GM12878 (cell line): ENCODE measurements around the gene CTBP1. TPM values are rescaled to one million over a fixed set of nuclear protein-coding genes. Genes with fewer than 3 reads are reported as not detected.

ENCODE experiments used
- ATAC-seq: fragments of 200-7000 bp; cut with Tn5 transposase; 3 replicates; pipeline ENCODE4 v1.9.1; 2020; ENCODE audit warnings: mild to moderate bottlenecking, moderate library complexity
- BruUV-seq: library from RNA; stranded (reverse); fragments of 400-500 nt; replicated peaks from 2 replicates; lab custom pipeline; 2021; lab: Mats Ljungman, UMichigan
- CTCF ChIA-PET: fragments of 300-600 bp; sonication (Branson Sonifier 250); formaldehyde crosslinking; extraction: SDS; loops from one replicate; lab custom pipeline; 2021; ENCODE audit warnings: inconsistent platforms; lab: Yijun Ruan, JAX
- POLR2A ChIA-PET: fragments of 350-600 bp; formaldehyde crosslinking; extraction: SDS; loops from one replicate; lab custom pipeline; 2021; ENCODE audit warnings: inconsistent platforms; lab: Charles Lee
- RAD21 ChIA-PET: fragments of 300-600 bp; sonication (Branson Sonifier 250); formaldehyde crosslinking; loops from one replicate; lab custom pipeline; 2023; ENCODE audit warnings: antibody characterized with exemption; ENCODE audit not compliant: unreplicated experiment; lab: Charles Lee
- SMC1A ChIA-PET: fragments of 300-600 bp; sonication (Branson Sonifier 250); formaldehyde crosslinking; loops from one replicate; lab custom pipeline; 2023; ENCODE audit not compliant: unreplicated experiment, uncharacterized antibody; lab: Charles Lee
- DNase-seq: peaks from one replicate; pipeline ENCODE4 v3.0.0-alpha.2; 2011; ENCODE audit warnings: low read depth, low spot score
- FAIRE-seq: peaks from 3 replicates; lab custom pipeline; 2011; peaks lifted over from hg19 to GRCh38; lab: Jason Lieb, UNC
- H2AFZ ChIP-seq: 2 replicates; pipeline ENCODE4 v1.6.0; 2011; ENCODE audit warnings: low read depth, low read length, control low read depth; ENCODE audit not compliant: control insufficient read depth
- H3K27ac ChIP-seq: 2 replicates; pipeline ENCODE4 v1.5.1; 2011; ENCODE audit warnings: control low read depth; ENCODE audit not compliant: control insufficient read depth, insufficient read depth
- H3K27me3 ChIP-seq, 2 experiments: replicated peaks in 1 of 2; 2 replicates each; pipeline versions ENCODE4 v1.6.0 to v1.6.1; 2011; ENCODE audit warnings: low read length in 1 of 2; ENCODE audit not compliant: control insufficient read depth in 2 of 2, insufficient read depth in 2 of 2
- H3K36me3 ChIP-seq, 2 experiments: 2 replicates each; pipeline ENCODE4 v1.5.1; 2011; ENCODE audit warnings: low read length in 1 of 2; ENCODE audit not compliant: control insufficient read depth in 2 of 2, insufficient read depth in 2 of 2
- H3K4me1 ChIP-seq: 2 replicates; pipeline ENCODE4 v1.6.1; 2011; ENCODE audit warnings: mild to moderate bottlenecking, low read length, moderate library complexity, mixed read lengths; ENCODE audit not compliant: control insufficient read depth, insufficient read depth
- H3K4me2 ChIP-seq: 2 replicates; pipeline ENCODE4 v1.6.0; 2011; ENCODE audit warnings: control low read depth; ENCODE audit not compliant: control insufficient read depth, insufficient read depth
- H3K4me3 ChIP-seq: fragments of 200-600 bp; sonication (generic); 2 replicates; pipeline ENCODE4 v1.5.1; 2016
- H3K79me2 ChIP-seq: 2 replicates; pipeline ENCODE4 v1.6.0; 2011; ENCODE audit warnings: low read length; ENCODE audit not compliant: control insufficient read depth, insufficient read depth
- H3K9ac ChIP-seq: 2 replicates; pipeline ENCODE4 v1.8.0; 2011; ENCODE audit warnings: low read length, control low read depth, mixed read lengths; ENCODE audit not compliant: control insufficient read depth, insufficient read depth
- H3K9me3 ChIP-seq: replicated peaks from 3 replicates; pipeline ENCODE4 v1.5.1; 2011; ENCODE audit warnings: mild to moderate bottlenecking, low read length; ENCODE audit not compliant: control insufficient read depth, insufficient read depth
- H4K20me1 ChIP-seq: 2 replicates; pipeline ENCODE4 v1.6.0; 2011; ENCODE audit not compliant: control insufficient read depth, insufficient read depth
- GABPA ChIP-seq: IDR thresholded peaks from 2 replicates; pipeline ENCODE4 v1.6.1; 2014; ENCODE audit warnings: antibody characterized with exemption, low read depth, mild to moderate bottlenecking, inconsistent platforms
- NRF1 ChIP-seq: conservative IDR thresholded peaks from 2 replicates; pipeline ENCODE4 v1.6.1; 2011; ENCODE audit warnings: mild to moderate bottlenecking, low read depth, low read length, improper control_type of control experiment
- ZBTB33 ChIP-seq: fragments of 450-650 bp; IDR thresholded peaks from 2 replicates; pipeline ENCODE4 v1.6.1; 2017; ENCODE audit warnings: mild to moderate bottlenecking
- WGBS: methylation state at CpG from one replicate; pipeline ENCODE4 v1.1.6; 2016; ENCODE audit warnings: low lambda C conversion rate; ENCODE audit not compliant: insufficient replicate concordance, insufficient coverage; ENCODE audit errors: missing lambda C conversion rate; 5-methylcytosine and 5-hydroxymethylcytosine counted together
- in situ Hi-C: fragments of 300-500 bp; cut with MboI; formaldehyde crosslinking; loops from 9 replicates; pipeline ENCODE4 v1.14.3; 2018; ENCODE audit warnings: mixed read lengths
- intact Hi-C: fragments of 100-400 bp; cut with micrococcal nuclease; formaldehyde crosslinking; loops from one replicate; pipeline ENCODE4 v1.14.2; 2022; ENCODE audit not compliant: unreplicated experiment
- polyA plus RNA-seq, 11 experiments: library from polyadenylated mRNA; depleted of rRNA in 4 of 11; unstranded in 6 of 11; stranded (reverse) in 5 of 11; fragments of >200 nt; fragmentation: Nextera tagmentation in 4 of 11; fragmentation: Illumina TruSeq in 1 of 11; extraction: Ambion mirVana in 4 of 11; extraction: Trizol in 1 of 11; gene quantifications; 1 replicate in 1 of 11; 2 replicates in 10 of 11; pipeline versions ENCODE4 v1.2.1 to v1.2.3, GENCODE V29; 2011 to 2016; ENCODE audit warnings: inconsistent platforms in 2 of 11, missing spikeins in 2 of 11, low read depth in 1 of 11
- total RNA-seq, 4 experiments: library from RNA; depleted of rRNA in 3 of 4; stranded (reverse); fragments of >200 nt in 3 of 4; fragmentation: Illumina TruSeq in 1 of 4; extraction: Trizol in 1 of 4; gene quantifications; 2 replicates each; pipeline versions ENCODE4 v1.2.1 to v1.2.3, GENCODE V29; 2013 to 2021

The CTBP1 gene
- total and polyA plus RNA-seq, 10 of the 15 experiments (the other 5 are each of a cell fraction or from before 2014, with no cell fraction given), result 7.4 to 182 (median 63.1) TPM

- peak; percentile 84 for TF ChIP-seq NRF1
Measured at GRCh38 chr4:1248245-1249147, at the start of gene CTBP1 (continued).

GRCh38 chr4:1298461-1298860, 49.5 kb upstream of the CTBP1 start:
- intact Hi-C loops (no loop called here), in situ Hi-C loops (no loop called here)
- SMC1A ChIA-PET, result interaction anchor here (1.0 kb wide), 1 partner anchor 11 kb away, joined by 3 read pairs; no protein-coding TSS in a partner anchor
- TF ChIP-seq ZBTB33 (no peak), GABPA (no peak)
- POLR2A ChIA-PET, result no interaction called here
- no peak overlapping the region for H3K9ac ChIP-seq
- no TSS peak for BruUV-seq
- H3K27me3 ChIP-seq, result no peaks in the 10 kb centered on the region
- FAIRE-seq, result no peak
- peaks cover 7% of the 10 kb centered on the region for H3K4me1 ChIP-seq
- no peak for DNase-seq
- CTCF ChIA-PET, result no interaction called here
- no peak overlapping the region for H3K27ac ChIP-seq
- peaks cover 13 to 15% of the 10 kb centered on the region in 2 experiments; a peak in 3 of 4 replicates for H3K36me3 ChIP-seq
- RAD21 ChIA-PET, result no interaction called here
- H3K4me3 ChIP-seq, result no peak overlapping the region
- WGBS, result 99% methylated on average over 7 of the region's 7 CpGs
- no peaks in the 10 kb centered on the region; the same call in 2 of the 3 replicates for H3K9me3 ChIP-seq
- H3K4me2 ChIP-seq, result no peak overlapping the region
- H3K79me2 ChIP-seq, result peaks cover 26% of the 10 kb centered on the region
- H2AFZ ChIP-seq, result no peak overlapping the region
- ATAC-seq, result no peak
- no peaks in the 10 kb centered on the region for H4K20me1 ChIP-seq
